Measurements from ENCODE around the gene SOX18. TPM values are rescaled to one million over a fixed set of nuclear protein-coding genes. Genes with fewer than 3 reads are reported as not detected.

Gene SOX18
- total and polyA plus RNA-seq, 2 of the 8 experiments (the other 6 are each of a cell fraction or from before 2014, with no cell fraction given): 0.09 TPM; not detected in 1

DNA sequence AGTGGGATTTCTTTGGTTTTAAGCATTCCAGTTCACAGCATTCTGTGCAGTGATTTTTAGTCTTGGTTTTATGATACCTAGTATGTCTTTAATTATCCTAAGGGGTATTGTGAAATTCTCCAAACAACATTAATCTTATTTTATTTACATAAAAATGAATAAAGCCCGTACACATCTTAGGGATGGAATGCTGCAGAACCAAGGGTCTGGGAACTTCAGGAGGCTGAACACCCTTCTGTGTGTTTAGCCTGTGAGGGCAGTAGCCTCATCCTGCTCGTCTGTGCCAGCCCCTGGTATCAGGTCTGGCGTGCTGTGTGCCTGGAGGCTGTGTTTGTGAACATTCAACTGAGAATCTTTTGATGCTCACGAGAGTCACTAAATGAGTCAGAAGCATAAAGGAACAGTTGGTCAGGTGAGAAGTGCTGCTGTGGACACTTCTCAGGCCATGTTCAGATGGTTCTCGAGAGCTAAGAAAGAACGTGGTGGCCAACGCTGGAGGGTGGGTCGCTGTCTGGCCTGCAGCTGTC is 38.7 kb downstream of the SOX18 start:
- no peak overlapping the region for H2AK5ac ChIP-seq (ENCODE audit: low read depth, low read length)
- H3K36me3 ChIP-seq (ENCODE audit: control insufficient read depth in 2 of 4, insufficient read depth in 4 of 4, low read length in 3 of 4): peaks cover 14 to 40% (median 27%) of the 10 kb centered on the region in 4 experiments; a peak in 7 of 8 replicates
- peaks cover 4 to 8% of the 10 kb centered on the region in 2 experiments for H4K20me1 ChIP-seq (replicated peaks in 1 of 2; ENCODE audit: control insufficient read depth in 1 of 2, insufficient read depth in 2 of 2, low read length in 2 of 2)
- TF ChIP-seq HDAC6 (IDR thresholded peaks at IDR 0.05; ENCODE audit: low read depth, low read length): no peak
- TF ChIP-seq BCL11A (IDR thresholded peaks at IDR 0.05; ENCODE audit: low read depth in 2 of 2, low read length in 2 of 2): no peak
- H2BK5ac ChIP-seq (ENCODE audit: low read depth, low read length): no peak overlapping the region
- no peak overlapping the region for H2BK120ac ChIP-seq (replicated peaks; ENCODE audit: low read depth, low read length)
- H2BK15ac ChIP-seq (ENCODE audit: low read length): no peak overlapping the region
- no peaks in the 10 kb centered on the region for H3K27me3 ChIP-seq (replicated peaks in 1 of 4; ENCODE audit: control insufficient read depth in 3 of 4, extremely low read depth in 1 of 4, insufficient read depth in 3 of 4, low read length in 3 of 4)
- DNase-seq (ENCODE audit: low read depth in 1 of 2, low spot score in 2 of 2) (no peak), FAIRE-seq (no peak)
- no peak overlapping the region for H3K4me2 ChIP-seq (ENCODE audit: insufficient read depth in 1 of 2, low read depth in 2 of 2, low read length in 2 of 2)
- no peak overlapping the region for H3K27ac ChIP-seq (ENCODE audit: low read depth, low read length)
- WGBS, 2 experiments (ENCODE audit: extremely low coverage in 1 of 2, insufficient coverage in 1 of 2, insufficient read length in 1 of 2, insufficient replicate concordance in 2 of 2, low coverage in 1 of 2, low lambda C conversion rate in 2 of 2, missing lambda C conversion rate in 1 of 2): 92% methylated on average over 8 of the region's 8 CpGs; no CpG with 5 or more reads in 1 of the 2 experiments
- no peak overlapping the region for H3K23ac ChIP-seq (ENCODE audit: insufficient read length)
- H3K18ac ChIP-seq (ENCODE audit: extremely low read depth, low read length): no peak overlapping the region
- no peak overlapping the region for H4K8ac ChIP-seq (ENCODE audit: extremely low read depth, insufficient read depth, low read length)
- no peak overlapping the region for H4K5ac ChIP-seq (ENCODE audit: insufficient read length, low read depth, low read length)
- no peak overlapping the region for H2BK20ac ChIP-seq (ENCODE audit: low read length)
- H3K4ac ChIP-seq (replicated peaks; ENCODE audit: insufficient read length, low read depth, low read length): no peak overlapping the region
- H3K14ac ChIP-seq (ENCODE audit: insufficient read length): no peak overlapping the region
- no peak overlapping the region for H2AFZ ChIP-seq (ENCODE audit: low read length)
- H3K9ac ChIP-seq (replicated peaks in 1 of 4; ENCODE audit: extremely low read depth in 1 of 4, low read depth in 3 of 4, low read length in 3 of 4): no peak overlapping the region
- no peak overlapping the region for H2BK12ac ChIP-seq (ENCODE audit: low read depth, low read length)
- H3K79me2 ChIP-seq (ENCODE audit: control insufficient read depth in 1 of 2, insufficient read depth in 2 of 2, low read length in 2 of 2): peaks cover 0 to 5% of the 10 kb centered on the region in 2 experiments; a peak in 2 of 4 replicates
- POLR2A ChIA-PET (ENCODE audit: partially characterized antibody): interaction anchor here (0.6 to 1.1 kb wide), 3 partner anchors 8 to 37 kb away, joined by 3 to 5 read pairs (median 3); no protein-coding TSS in a partner anchor
- no peaks in the 10 kb centered on the region for H3K4me1 ChIP-seq (replicated peaks in 1 of 4; ENCODE audit: control insufficient read depth in 3 of 4, insufficient read depth in 4 of 4, low read length in 3 of 4)
- no peaks in the 10 kb centered on the region for H3K23me2 ChIP-seq (ENCODE audit: low read depth, low read length)
- H3K9me3 ChIP-seq (ENCODE audit: insufficient read depth in 2 of 2, low read depth in 1 of 2, low read length in 1 of 2): no peaks in the 10 kb centered on the region
- no peak overlapping the region for H3K4me3 ChIP-seq (ENCODE audit: extremely low read depth in 1 of 4, insufficient read depth in 2 of 4, low read depth in 3 of 4, low read length in 4 of 4)
- peaks cover 5% of the 10 kb centered on the region; the same call in 1 of the 2 replicates for H3K79me1 ChIP-seq (ENCODE audit: low read depth, low read length)
- CTCF ChIA-PET (ENCODE audit: partially characterized antibody): interaction anchor here (0.7 to 1.0 kb wide), 3 partner anchors 9 to 59 kb away, joined by 3 to 4 read pairs (median 3); no protein-coding TSS in a partner anchor
- H4K91ac ChIP-seq (replicated peaks; ENCODE audit: insufficient read length, low read length): no peak overlapping the region
- H3K56ac ChIP-seq (replicated peaks; ENCODE audit: insufficient read length, low read depth, low read length): no peak overlapping the region

Data from H1 (cell line).